Stimulated activated CD8-positive, alpha-beta memory T cell treated with anti-CD3 and anti-CD28 coated beads, Interleukin-2, amount 100 ng/mL, for 48 hours (primary cell): ENCODE data around the gene LDLRAP1.

Experiments
- DNase-seq, 2 donors: peaks; one replicate each; pipeline ENCODE4 v3.0.0-alpha.2; 2020; ENCODE audit warnings: low read depth in 2 of 2

Gene LDLRAP1

DNA sequence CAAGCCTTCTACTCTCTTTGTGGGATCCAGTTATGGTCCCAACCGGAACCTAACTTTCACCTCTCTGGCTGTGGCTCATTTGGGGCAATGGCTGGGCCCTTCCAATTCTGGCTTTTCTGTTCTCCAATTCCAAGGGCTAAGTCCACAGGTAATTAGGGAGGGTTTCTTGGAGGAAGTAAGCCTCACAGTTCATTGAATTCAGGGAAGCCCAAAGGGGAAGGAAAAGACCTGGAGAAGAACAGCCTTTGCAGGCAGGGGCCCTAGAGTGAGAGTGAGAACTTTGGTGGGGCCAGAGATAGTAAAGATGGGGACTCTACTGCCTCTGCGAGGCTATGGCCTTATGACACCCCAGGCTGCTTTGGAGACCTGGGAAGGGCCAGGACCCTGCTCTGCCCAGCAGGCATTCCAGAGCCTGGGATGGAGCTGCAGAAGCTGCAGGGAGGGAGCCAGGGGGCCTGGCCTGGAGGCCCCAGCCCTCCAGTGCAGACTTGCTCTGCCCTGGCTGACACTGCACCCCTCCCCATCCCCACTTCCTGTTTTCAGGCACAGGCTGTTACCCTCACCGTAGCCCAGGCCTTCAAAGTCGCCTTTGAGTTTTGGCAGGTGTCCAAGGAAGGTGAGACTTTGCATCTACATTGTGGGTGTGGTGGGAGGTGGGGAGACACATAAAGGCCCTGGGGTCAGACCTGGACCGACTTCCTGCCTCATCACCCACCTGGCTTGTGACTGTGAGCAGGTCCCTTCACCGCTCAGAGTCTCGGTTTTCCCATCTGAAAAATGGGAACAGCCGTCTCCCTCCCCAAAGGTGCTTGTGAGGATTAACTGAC is 18.9 kb downstream of the LDLRAP1 start:
- peak; percentile 19 to 38 for DNase-seq

DNA sequence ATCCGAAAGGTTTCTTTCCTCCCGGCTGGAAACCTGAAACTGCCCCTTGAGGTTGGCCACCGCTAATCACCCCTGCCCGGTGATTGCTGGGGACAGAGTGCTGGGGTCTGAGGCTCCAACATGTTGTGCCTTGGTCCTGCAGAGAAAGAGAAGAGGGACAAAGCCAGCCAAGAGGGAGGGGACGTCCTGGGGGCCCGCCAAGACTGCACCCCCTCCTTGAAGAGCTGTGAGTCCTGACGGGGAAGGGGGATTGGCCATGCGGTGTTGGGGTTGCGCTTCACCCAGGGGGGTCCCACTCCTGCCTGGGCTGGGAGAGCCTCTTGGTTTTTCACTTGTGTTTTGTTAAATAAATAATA is 19.5 kb downstream of the LDLRAP1 start:
- DNase-seq: no peak

DNA sequence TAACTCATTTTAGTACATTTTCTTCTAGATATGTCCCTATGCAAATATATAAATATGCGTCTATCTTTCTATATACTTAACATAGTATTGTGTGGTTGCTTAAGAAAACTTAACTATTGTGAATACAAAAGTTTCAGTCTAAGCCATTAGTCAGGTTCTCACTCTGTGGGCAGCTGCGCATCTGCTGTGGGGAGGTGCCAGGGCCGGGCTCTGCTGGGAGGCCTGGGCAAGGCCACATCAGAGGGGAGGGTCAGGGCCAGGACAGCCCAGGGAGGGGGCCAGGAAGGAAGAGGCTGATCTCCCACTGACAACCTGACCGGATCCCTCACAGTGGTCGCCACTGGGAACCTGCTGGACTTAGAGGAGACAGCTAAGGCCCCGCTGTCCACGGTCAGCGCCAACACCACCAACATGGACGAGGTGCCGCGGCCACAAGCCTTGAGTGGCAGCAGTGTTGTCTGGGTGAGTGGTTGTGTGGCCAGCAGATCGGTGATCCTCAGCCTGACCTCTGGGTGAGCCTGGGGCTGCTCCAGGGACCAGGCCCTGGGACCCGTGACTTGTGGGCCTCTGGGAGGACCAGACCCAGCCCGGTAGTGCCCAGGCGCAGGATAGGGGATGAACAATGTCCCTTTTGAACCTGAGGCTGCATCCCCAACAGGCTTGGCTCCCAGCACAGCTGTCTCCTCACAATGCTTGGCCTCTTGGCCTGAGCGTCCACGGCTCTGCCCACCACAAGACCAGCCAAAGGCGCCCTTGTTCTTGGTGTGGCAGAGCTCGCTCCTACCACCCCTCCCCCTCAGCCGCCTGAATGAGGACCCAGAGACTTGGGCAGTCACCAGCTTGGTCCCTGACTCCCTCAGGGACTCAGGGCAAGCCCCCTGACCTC is 20.2 kb downstream of the LDLRAP1 start:
- DNase-seq: no peak

DNA sequence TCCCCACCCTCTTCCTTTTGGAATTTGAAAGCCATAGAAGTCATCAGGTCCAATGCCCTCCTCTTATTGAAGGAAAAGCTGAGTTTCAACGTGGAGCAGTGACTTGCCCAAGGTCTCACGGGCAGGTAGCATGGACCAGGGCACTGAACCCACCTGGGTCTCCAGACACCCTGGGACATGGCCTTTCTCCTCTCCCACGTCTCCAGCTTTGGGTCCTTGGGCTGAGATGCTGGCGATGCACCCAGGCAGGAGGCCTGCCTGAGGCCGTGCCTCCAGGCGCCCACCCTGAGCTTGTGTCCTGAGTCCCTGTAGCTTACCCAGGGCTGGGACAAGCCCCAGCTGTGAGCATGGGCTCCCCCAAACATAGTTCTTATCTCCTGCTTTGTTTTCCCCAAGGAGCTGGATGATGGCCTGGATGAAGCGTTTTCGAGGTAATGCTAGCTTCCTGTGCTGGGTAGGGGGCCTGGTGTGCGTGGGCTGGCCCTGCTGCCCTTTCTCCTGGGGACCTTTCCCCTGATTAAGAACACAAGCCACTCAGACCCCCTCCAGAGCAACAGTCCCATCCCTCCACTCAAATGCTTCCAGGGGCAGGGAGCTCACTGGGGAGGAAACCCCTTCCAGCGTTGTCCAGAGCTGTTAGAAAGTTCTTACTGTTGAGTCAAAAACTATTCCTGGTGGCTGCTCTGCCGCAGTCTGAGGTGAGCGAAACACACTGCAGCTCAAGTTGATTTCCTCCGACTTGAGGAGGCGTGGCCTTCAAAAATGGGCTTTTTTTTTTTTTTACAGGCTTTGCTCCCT is 21.6 kb downstream of the LDLRAP1 start:
- no peak for DNase-seq

DNA sequence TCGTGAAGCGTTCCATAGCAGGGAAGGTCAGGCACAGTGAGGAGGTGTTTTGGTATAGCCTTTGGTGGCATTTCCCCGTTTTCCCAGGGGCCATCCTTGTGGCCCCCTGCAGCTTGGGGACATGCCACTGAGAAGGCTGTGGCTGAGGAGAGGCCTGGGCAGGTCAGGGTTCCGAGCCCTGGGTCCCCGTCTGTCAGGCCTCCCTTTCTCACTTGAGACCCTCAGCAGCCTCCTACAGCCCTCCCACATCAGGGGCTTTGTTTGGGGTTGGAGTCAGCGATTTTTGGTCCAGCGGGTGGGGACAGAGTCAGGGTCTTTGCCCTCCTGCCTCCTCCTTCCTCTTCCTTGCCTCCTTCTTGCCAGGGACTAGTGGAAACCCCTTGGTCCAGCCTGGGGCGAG is 22.2 kb downstream of the LDLRAP1 start:
- DNase-seq: no peak

DNA sequence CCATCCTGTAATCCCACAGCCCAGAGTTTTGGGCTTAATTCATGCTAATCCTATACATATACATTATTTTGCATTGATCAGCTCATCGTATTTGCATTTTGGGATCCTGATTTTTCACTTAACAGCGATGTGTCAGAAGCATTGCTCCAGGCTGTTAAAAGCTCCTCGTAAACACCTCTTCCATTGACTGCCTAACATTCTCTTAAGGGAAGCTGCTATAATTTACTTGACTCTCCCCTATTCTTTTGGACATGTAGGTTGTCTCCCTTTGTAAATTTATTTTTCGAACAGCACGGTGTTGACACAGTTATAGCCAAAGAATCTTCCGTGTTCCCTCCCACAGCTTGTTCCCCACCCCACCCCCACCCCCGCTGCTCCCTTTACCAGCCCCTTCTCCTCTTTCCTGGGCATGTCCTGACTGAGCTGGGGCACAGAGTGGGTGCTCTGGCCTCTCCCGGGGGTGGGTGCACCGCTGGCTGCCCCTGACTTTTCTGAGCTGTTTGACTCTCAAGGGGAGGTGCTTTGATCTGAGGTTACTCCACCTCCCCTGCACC is 22.8 kb downstream of the LDLRAP1 start:
- DNase-seq: no peak

DNA sequence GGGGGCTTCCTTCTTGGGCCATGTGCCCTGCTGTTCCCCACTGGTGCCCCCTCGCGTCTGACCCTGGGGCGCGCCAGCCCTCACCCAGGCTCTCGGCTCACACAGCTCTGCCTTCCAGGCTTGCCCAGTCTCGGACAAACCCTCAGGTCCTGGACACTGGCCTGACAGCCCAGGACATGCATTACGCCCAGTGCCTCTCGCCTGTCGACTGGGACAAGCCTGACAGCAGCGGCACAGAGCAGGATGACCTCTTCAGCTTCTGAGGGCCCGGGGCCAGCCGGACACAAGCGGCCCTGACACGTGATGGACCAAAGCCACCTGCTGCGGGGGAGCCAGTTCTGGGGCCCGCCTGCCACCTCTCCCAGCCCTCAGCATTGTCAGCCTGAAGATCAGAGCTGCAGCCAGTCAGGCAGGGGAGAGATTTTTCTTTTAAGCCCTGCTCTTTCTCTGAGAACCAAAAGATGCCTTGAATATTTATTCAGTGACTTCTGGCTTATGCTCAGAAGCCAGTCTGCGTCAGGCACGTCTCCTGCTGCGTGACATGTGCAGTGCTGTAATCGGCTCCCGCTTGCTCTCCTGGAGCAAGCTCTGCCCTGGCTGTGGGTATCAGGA is 23.4 kb downstream of the LDLRAP1 start:
- no peak for DNase-seq

DNA sequence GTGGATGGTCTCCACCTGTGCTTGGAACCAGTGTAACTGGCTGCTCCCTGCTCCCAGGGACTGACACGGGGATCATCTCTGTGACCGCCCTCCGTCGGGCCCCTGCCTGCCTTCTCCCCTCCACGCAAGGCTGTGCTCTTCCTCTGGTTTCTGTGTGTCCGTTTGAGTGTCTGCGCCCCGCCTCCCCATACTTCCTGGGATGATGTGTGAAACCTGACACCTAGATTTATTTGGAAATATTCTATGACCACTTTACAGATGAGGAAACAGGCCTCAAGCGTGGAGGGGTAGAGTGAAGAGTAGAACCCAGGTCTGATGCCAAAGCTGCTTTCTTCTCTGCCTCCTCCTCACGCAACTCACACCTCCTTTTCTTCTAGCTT is 24.3 kb downstream of the LDLRAP1 start:
- no peak for DNase-seq

DNA sequence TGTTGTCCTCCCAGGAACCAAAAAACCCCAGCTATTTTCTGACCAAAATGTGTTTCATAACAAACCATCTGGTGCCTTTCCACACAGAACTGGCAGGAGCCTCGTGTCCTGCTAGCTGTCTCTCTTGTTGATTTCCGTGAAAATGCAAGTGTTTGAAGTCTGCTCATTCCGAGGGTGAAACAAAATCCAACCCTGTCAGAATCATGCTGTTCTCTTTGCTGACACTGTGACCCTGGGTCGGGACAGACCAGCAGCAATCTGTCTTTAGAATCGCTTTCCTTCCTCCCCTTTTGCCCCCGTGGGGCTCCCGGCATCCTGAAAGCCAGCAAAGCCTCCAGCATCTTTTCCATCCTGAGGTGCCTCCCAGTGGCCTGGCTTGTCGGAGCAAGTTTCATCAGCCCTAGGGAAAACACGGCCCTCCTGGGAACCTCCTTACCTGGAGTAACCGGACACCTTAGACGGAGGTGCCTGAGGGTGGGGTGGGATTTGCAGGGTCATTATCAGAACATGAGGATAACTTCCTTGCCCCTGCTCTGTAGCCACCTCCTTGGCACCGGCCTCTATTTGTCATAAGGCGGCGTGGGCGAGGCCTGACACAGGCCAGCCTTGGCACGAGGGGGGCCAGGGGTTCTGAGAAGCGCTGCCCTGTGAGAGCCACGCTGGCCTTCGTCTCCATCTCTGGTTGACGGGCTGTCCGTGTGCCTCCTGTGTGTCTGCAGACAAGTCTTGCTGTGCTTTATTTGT is 24.9 kb downstream of the LDLRAP1 start:
- DNase-seq: no peak

DNA sequence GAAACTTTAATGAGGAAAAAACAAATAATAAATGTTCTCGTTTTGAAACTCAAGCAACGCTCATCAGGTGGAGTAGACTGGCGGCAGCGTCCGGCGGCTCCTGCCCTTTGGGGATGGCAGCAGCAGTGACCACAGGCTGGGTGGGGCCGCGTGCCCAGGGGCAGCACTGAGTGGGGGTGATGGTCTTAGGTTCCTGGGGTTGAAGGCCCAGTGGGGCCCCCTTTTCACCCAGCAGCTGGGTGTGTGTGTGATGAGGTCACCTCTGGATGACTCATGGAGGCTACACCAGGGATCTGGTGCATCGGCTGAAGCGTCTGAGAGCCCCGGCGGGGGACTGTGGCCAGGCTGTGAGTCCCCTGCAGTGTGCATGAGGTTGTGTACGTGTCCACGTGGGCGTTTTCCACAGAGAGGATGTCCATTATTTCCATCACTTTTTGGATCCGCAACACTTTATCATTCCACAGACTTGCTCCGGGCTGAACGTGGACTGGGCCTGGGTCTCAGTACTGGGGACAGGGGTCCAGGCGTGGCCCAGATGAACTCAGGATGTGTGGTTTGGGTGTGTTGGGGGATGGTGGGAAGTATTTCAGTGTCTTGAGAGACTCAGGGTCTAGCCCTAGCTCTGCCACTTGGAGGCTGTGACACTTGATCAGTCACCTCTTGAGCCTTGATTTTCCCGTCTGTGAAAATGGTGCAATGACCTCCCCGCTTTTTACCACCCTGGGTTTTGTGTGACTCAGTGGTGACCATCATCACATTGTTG is 25.6 kb downstream of the LDLRAP1 start:
- DNase-seq: peak; percentile 34

DNA sequence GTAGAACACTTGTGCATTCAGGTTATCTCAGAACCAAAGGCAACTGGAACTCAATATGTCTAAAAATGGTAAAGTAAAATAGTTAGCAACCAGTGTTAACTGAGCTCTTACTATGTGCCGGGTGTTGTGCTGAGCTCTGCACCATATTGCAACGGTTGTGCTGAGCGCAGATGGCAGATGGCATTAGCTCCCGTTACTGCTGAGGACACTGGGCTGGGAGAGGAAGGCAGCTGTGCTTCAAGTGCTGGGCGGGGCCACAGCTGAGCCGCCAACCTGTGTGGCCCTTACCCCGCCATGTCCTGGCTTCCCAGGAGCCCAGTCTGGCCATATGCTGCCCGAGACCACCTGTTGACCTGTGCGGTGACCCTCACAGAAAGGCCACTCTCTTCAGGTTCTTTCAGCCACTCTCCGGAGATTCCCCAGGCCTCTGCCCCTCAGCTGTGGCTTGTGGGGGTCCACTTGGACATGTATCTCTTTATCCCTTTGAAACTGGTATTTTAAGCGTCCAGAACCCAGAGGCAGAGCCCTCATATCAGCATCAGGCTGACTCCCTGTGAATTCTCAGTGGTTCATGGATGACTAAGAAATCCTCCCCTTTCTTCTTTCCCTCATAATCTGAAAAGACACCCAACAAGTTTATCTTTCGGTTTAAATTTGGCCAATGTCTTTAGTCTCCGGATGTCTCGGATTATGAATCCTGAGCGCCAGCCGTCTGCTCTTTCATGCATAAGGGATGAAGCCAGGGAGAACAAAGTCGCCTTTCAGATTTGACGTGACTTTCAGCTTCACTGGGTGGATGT is 26.4 kb downstream of the LDLRAP1 start:
- no peak for DNase-seq

DNA sequence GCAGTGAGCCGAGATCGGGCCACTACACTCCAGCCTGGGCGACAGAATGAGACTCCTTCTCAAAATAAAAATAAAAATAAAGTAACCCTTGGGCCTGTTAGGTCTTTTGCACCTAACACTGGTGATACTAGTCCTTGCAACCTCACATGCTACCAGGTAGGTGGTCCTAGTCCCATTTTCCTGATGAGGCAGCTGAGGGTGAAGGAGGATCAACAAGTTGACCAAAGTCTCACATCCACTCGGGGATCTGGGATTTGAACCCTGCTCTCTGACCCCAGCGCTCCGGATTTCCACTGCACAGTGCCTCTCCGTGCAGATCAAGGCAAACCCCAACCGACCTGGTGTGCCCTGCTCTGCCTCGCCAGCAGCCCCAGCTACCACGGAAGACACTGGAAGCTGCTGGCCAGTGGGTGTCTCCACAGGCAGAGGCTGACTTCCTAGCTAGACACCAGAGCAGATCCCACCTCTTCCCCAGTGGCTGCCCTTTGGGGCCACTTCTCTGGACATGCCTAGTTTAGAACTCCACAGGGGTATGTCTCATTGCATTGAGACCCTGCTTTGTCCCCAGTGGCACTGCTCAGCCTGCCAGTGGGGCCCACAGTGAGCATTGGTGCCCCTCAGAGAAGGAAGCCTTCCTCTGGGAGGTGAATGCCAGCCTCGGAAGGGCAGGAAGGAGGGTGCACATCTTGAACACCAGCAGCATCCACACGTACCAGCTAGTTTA is 27.6 kb downstream of the LDLRAP1 start:
- no peak for DNase-seq

DNA sequence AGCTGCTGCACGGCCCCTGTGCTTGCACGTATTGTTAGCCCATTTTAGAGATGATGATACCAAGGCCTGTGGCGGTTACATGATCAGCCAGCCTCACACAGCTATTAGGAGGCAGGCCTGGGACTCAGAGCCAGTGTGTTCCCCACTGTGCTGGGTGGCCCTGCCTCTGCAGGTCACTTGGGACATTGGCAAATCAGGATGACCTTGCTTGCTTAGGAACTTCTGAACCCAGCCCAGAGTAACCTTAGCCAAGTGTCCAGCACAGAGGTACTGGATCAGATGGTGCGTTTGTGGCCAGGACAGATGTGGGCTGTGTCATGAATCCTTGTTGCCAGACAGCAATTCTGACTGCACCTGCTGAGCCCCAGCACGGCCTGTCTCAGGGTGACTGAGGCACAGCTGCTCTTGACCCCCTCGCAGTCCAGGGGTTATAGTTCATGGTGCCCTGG is 28.1 kb downstream of the LDLRAP1 start:
- no peak for DNase-seq

DNA sequence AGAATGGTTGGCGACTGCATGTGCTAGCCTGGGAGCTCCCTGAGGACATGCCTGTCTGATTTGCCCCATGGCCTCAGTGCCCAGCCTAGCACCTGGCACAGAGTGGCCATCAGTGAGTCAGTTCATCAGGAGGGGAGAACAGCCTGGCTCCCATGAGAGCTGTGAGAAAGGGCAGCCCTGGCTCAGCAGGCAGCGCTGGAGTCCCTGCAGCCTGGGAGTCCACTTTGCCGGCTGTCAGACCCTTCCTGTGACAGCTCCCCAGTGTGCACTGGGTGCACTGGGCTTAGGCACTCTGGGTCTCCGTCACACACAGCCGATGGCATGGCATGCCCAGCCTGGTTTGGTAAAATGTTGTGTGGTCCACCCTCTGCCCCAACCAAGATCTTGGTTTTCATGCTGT is 28.7 kb downstream of the LDLRAP1 start:
- no peak for DNase-seq

DNA sequence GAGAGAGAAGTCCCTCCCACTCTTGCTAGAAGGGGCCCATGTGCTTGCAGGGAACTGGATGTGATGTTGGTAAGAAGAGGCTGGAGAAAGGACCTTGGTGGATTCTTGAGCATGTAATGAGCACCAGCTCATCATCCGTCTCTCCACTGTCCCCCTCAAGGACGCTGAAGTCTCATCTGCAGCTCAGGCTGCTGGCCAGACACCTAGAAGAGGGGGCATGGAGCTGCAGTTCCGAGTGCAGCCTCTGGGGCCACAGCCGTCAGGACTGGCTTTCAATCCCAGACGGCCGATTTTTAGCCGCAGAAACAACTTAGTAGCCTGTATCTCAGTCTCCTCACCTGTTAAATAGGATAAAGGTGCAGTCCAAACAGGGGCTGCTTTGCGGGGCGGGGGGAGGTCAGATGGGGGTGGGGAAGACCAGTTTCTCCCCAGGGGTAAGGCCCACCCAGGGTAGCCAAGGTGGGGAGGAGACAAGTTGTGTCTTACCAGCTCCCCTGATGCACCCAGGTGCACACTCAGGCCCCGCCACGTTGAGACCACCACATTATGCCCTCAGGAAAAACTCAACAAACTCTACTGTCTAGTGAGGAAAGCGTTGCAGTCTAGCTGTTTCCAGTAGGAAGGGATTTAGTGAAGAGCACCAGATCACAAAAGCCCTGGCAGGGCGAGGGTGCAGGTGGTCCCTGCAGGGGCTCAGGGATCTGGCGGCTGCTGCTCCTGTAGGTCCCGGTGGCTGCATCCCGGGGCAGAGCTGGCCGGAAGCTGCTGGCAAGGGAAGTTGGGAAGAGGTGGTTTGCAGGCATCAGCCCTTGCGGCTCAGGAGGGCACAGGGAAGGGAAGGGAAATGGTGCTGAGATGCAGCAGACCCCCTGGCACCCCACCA is 29.5 kb downstream of the LDLRAP1 start:
- DNase-seq: peak; percentile 46 to 51

DNA sequence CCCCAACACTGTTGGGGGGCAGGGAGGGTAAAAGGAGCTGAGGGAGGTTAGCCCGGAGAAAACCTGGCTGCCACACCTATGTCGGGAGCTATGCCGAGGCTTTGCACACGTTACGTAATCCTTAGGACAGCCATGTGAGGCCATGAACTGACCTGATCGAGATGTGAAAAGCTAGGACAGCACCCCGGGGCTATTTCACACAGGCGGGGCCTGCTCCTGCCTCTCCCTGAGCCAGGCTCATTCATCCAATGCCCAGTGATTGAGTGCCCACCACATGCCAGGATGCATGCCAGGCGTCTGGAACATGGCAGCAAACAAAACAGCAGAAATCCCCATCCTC is 30.2 kb downstream of the LDLRAP1 start:
- no peak for DNase-seq

DNA sequence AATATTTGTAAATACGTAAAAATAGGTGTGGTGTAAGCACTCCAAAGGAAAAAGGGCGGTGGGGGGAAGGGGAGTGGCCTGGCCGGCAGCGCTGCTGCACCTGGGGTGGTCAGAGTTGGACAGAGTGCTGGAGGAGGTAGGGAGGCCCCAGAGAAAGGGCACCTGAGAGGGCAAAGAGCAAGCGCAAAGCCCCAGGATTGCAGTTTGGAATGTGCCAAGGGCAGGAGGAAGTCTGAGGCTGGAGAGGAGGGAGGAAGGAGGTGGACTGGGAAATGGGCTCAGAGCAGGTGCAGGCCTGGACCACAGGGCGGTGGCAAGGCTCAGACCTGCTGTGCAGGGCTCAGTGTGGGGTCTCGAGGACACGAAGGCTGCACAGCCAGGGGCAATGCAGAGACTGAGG is 30.6 kb downstream of the LDLRAP1 start:
- no peak for DNase-seq

DNA sequence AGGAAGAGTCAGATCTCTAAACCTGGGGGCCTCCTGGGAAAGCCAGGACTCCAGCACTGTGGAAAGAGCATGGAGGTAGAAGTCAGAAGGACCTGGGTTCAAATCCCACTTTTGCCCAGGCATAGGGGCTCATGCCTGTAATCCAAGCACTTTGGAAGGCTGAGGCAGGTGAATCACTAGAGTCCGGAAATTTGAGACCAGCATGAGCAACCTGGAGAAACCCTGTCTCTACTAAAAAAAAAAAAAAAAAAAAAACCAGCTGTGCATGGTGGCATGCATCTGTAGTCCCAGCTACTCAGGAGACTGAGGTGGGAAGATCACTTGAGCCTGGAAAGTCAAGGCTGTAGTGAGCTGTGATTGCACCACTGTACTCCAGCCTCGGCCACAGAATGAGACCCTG is 31.8 kb downstream of the LDLRAP1 start:
- DNase-seq: no peak
